Memory B cell (primary cell): ENCODE data around the gene CLDN9.
A peak's percentile ranks its signal among the peaks of the same experiment; 100 is the strongest.

Experiments
- ATAC-seq: fragments of 150-1000 bp; cut with Tn5 transposase; 2 replicates; pipeline ENCODE4 v1.10.0; 2021; ENCODE audit warnings: low read depth, mild to moderate bottlenecking, moderate library complexity
- DNase-seq, 2 donors: peaks; one replicate each; pipeline ENCODE4 v3.0.0; 2022; ENCODE audit warnings: low spot score in 2 of 2
- H3K27ac Mint-ChIP-seq: one replicate; pipeline ENCODE4 v1.8.0; 2022; ENCODE audit warnings: mild to moderate bottlenecking, moderate library complexity, mixed read lengths
- H3K27me3 Mint-ChIP-seq: one replicate; pipeline ENCODE4 v1.8.0; 2022; ENCODE audit warnings: mixed read lengths
- H3K36me3 Mint-ChIP-seq: one replicate; pipeline ENCODE4 v1.8.0; 2022; ENCODE audit warnings: mild to moderate bottlenecking, mixed read lengths
- H3K4me1 Mint-ChIP-seq: one replicate; pipeline ENCODE4 v1.8.0; 2022; ENCODE audit warnings: mixed read lengths
- H3K4me3 Mint-ChIP-seq: one replicate; pipeline ENCODE4 v1.8.0; 2022; ENCODE audit warnings: mild to moderate bottlenecking, moderate library complexity, mixed read lengths
- H3K9me3 Mint-ChIP-seq: one replicate; pipeline ENCODE4 v1.8.0; 2022; ENCODE audit warnings: mixed read lengths

CLDN9 gene

DNA sequence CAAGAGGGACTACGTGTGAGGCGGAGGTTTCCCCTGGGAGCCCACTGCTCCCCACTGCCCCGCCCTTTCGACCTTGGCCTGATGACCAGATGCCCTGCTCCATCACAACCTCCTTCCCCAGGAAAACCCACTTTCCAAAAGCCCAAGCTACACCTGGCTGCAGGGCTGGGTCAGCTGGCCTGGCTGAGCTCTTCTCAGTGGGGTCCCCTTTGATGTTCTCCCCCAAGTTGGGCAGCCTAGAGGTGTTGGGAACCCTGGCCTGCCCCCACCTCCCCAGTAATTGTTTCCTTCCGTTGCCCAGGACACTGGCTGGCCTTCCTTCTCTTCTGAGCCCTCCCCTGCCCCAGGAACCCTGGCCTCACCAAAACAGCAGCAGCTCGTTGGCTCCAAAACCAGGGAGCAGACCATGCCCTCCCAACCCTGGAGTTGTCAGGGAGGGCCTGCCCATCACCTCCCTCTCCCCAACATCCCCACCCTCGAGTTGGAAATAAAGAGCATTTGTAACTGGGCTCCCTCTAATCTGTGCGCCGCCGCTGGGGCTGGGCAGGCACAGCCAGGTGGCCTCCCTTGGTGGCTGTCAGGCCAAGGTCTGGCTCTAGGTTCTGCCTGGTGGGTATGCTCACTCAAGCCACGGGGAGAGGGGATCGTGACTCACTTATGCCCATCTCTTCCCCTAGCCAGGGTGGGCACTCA, 1.4 kb downstream of the CLDN9 start:
- H3K9me3 Mint-ChIP-seq, result no peaks in the 10 kb centered on the region
- H3K27ac Mint-ChIP-seq, result no peak overlapping the region
- no peaks in the 10 kb centered on the region for H3K36me3 Mint-ChIP-seq
- peaks cover 4% of the 10 kb centered on the region for H3K4me1 Mint-ChIP-seq
- no peak overlapping the region for H3K4me3 Mint-ChIP-seq
- peaks cover 12% of the 10 kb centered on the region for H3K27me3 Mint-ChIP-seq
- ATAC-seq (no peak), DNase-seq (no peak)

DNA sequence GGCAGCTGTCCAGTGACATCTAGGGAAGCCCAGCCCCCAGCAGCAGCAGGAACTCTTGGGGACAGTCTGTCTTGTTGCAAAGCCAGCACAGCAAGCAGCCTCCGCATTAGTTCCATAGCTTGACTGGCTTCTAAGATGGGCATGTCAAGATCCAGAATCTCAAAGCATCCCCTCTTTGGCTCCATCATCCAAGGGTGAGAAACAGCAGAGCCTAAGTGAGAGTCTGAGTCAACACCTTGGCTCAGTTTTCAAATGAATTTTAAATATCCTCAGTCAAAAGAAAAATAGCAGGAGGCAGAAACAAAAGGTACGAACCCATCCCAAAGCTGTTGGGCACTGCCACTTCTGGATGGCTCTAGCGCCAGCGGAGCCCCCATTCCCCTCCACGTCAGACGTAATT, 2.2 kb downstream of the CLDN9 start:
- H3K4me1 Mint-ChIP-seq, result peaks cover 5% of the 10 kb centered on the region
- no peaks in the 10 kb centered on the region for H3K9me3 Mint-ChIP-seq
- DNase-seq, result no peak
- no peaks in the 10 kb centered on the region for H3K36me3 Mint-ChIP-seq
- no peak for ATAC-seq
- H3K27me3 Mint-ChIP-seq, result peaks cover 12% of the 10 kb centered on the region
- H3K27ac Mint-ChIP-seq, result no peak overlapping the region
- H3K4me3 Mint-ChIP-seq, result no peak overlapping the region

- H3K4me1 Mint-ChIP-seq, result peaks cover 10% of the 10 kb centered on the region
- peaks cover 12% of the 10 kb centered on the region for H3K27me3 Mint-ChIP-seq
- H3K4me3 Mint-ChIP-seq, result no peak overlapping the region
- no peaks in the 10 kb centered on the region for H3K9me3 Mint-ChIP-seq
- H3K27ac Mint-ChIP-seq, result no peak overlapping the region
- DNase-seq (no peak), ATAC-seq (no peak)
- H3K36me3 Mint-ChIP-seq, result no peaks in the 10 kb centered on the region
These were observed 3.3 kb downstream of the CLDN9 start for GRCh38 chr16:3015865-3016521.

DNA sequence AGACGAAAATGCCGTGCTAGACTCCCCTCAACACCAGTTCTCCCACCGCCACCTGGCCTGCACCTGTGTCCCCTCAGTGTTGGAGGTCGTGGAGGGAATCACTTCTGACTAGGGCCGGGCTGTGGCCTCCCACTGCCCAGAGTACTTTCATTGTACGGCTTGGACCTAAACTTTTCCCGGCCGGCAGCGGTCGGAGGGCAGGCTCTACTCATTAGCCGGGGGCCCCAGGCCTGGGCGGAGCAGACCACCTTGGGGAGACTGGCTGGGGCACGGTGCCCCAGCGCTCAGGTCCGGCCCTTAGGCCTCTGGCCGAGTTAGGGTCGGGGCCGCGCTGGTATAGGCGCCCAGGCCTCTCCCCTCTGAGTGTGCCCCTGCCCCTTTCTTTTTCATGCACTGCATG, 4.6 kb downstream of the CLDN9 start:
- no peak overlapping the region for H3K27ac Mint-ChIP-seq
- H3K36me3 Mint-ChIP-seq, result no peaks in the 10 kb centered on the region
- H3K4me3 Mint-ChIP-seq, result no peak overlapping the region
- DNase-seq, result no peak
- ATAC-seq, result no peak
- peaks cover 17% of the 10 kb centered on the region for H3K4me1 Mint-ChIP-seq
- peaks cover 12% of the 10 kb centered on the region for H3K27me3 Mint-ChIP-seq
- H3K9me3 Mint-ChIP-seq, result no peaks in the 10 kb centered on the region

DNA sequence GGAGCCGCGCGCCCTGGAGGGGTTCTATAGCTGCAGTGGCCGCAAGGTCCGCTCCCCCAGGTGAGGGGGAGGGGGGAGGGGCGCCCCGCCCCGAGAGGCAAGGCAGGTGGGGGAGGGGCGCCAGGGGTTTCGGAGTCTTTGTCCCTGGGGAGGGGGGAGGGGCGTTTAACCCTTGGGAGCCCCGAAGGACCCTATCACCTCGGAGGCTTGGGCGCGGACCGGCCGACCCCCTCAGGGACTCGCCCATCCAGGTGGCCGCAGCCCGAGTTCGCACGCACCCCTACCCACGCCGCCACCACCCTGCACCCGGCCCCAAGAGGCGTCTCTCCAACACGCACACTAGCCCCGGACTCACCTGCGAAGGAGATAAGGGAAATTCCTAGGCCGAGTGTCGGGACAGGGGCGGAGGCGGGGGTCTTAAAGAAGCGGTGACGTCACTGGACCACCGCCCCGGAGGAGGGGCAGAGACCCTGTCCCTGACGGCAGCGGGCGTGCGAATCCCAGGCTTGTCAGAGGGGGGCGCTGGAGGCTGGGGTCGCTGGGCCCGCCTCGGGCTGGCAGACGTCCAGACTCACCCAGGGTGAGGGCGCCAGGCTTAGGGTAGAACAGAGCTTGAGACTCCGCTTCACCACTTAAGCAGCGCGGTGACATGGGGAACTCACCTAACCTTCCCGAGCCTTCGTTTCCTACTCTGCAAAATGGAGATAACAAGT, 5.2 kb downstream of the CLDN9 start, which contains the start of gene CLDN6:
TSS of gene CLDN6 (minus strand) at position 390 of the 713 bp plus-strand sequence. CDS start 2,162 bp downstream, outside the sequence.
- no peaks in the 10 kb centered on the region for H3K9me3 Mint-ChIP-seq
- DNase-seq, result no peak
- no peak within 1 kb of the TSS for H3K27ac Mint-ChIP-seq
- H3K4me3 Mint-ChIP-seq, result peak within 1 kb of the TSS; percentile 44
- peaks cover 8% of the 10 kb centered on the region for H3K27me3 Mint-ChIP-seq
- H3K4me1 Mint-ChIP-seq, result peaks cover 20% of the 10 kb centered on the region
- no peak for ATAC-seq
- H3K36me3 Mint-ChIP-seq, result no peaks in the 10 kb centered on the region

DNA sequence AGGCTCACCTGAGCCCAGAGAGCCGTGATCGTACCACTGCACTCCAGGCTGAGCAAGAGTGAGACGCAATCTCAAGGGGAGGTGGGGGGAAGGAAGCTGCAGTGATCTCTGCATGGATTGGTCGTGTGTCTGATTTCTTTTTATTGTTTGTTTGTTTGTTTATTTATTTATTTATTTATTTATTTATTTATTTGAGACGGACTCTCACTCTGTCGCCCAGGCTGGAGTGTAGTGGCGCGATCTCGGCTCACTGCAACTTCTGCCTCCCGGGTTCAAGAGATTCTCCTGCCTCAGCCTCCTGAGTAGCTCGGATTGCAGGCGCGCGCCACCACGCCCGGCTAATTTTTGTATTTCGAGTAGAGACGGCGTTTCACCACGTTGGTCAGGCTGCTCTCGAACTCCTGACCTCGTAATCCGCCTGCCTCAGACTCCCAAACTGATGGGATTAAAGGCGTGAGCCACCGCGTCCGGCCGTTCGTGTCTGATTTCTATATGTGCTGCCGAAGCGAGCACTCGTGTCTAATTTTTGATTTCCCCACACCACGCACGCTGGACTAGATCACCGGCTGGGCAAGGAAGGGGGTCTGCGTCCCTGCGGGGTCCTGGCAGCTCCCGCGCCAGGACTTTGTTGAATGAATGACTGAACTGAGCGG, 7.0 kb downstream of the CLDN9 start:
- Mint-ChIP-seq H3K27ac (no peak overlapping the region), H3K4me3 (peak overlapping the region; percentile 83), H3K9me3 (no peaks in the 10 kb centered on the region), H3K36me3 (no peaks in the 10 kb centered on the region), H3K4me1 (peaks cover 28% of the 10 kb centered on the region), H3K27me3 (peaks cover 4% of the 10 kb centered on the region)
- DNase-seq, result no peak
- ATAC-seq, result no peak

- H3K9me3 Mint-ChIP-seq, result no peaks in the 10 kb centered on the region
- peaks cover 4% of the 10 kb centered on the region for H3K27me3 Mint-ChIP-seq
- DNase-seq, result peak; percentile 55 to 65
- H3K27ac Mint-ChIP-seq, result no peak within 1 kb of the TSS
- H3K36me3 Mint-ChIP-seq, result no peaks in the 10 kb centered on the region
- ATAC-seq, result peak; percentile 23
- H3K4me3 Mint-ChIP-seq, result peak within 1 kb of the TSS; percentile 83
- H3K4me1 Mint-ChIP-seq, result peaks cover 28% of the 10 kb centered on the region
These were observed 7.5 kb downstream of the CLDN9 start, which contains the start of gene TNFRSF12A for GRCh38 chr16:3020247-3020603. Gene TNFRSF12A, plus strand, starts transcription at chr16:3020368. Its CDS starts 30 bp downstream, at chr16:3020398.

DNA sequence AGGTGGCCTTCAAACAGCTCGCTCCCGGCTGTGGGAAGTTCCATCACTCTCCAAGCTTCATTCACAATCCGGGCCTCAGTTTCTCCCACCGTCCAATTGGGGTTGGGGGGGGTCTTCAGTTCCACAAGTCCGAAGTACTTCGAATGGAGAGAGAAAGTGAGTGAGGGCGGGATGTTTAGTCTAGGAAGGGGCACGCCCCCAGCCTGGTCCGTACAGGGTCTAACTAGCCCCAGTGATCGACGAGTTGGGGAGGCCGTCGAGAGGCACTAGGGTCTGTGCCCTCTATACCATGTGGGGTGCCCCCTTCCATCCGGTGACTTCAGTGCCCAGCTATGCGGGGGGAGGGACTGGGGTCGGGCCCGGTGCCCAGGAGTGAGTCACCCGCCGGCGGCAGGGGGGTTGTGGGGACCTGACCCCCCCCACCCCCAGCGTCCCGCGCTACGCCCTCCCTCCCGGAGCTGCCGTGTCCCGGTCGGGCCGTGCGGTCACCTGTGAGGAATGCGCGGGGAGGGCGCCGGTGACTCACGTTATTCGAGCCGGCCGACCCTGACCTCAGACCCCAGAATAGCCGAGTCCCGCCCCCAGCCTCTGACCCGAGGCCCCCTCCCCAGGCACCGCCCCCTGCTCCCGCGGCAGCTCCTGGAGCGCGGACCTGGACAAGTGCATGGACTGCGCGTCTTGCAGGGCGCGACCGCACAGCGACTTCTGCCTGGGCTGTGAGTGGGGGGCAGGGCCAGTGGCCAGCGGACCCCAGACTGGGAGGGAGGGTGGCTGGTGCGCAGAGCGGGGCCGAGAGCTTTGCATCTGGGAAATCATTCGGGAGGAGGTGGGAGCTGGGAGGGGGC, 8.1 kb downstream of the CLDN9 start:
- Mint-ChIP-seq H3K36me3 (no peaks in the 10 kb centered on the region), H3K27ac (no peak overlapping the region), H3K27me3 (peaks cover 4% of the 10 kb centered on the region), H3K4me1 (peaks cover 28% of the 10 kb centered on the region), H3K4me3 (peak overlapping the region; percentile 83), H3K9me3 (no peaks in the 10 kb centered on the region)
- DNase-seq (peak in 1 of 2 donors; percentile 49), ATAC-seq (no peak)

DNA sequence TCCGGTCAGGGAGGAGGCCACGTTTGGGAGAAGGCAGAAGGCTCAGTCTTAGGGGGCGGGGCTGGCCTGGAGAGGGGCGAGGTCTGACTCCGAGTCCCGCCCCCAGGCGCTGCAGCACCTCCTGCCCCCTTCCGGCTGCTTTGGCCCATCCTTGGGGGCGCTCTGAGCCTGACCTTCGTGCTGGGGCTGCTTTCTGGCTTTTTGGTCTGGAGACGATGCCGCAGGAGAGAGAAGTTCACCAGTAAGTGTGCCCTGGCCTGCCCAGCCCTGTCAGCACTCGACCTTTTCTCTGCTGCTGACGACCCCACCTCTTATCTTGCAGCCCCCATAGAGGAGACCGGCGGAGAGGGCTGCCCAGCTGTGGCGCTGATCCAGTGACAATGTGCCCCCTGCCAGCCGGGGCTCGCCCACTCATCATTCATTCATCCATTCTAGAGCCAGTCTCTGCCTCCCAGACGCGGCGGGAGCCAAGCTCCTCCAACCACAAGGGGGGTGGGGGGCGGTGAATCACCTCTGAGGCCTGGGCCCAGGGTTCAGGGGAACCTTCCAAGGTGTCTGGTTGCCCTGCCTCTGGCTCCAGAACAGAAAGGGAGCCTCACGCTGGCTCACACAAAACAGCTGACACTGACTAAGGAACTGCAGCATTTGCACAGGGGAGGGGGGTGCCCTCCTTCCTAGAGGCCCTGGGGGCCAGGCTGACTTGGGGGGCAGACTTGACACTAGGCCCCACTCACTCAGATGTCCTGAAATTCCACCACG, 8.9 kb downstream of the CLDN9 start:
- DNase-seq (peak; percentile 71 to 75), ATAC-seq (peak; percentile 28)
- Mint-ChIP-seq H3K27ac (no peak overlapping the region), H3K4me1 (peaks cover 28% of the 10 kb centered on the region), H3K9me3 (no peaks in the 10 kb centered on the region), H3K36me3 (peaks cover 4% of the 10 kb centered on the region), H3K4me3 (peak overlapping the region; percentile 83), H3K27me3 (peaks cover 2% of the 10 kb centered on the region)

GRCh38 chr16:3022208-3022683, 9.5 kb downstream of the CLDN9 start:
- H3K36me3 Mint-ChIP-seq, result peaks cover 6% of the 10 kb centered on the region
- H3K4me3 Mint-ChIP-seq, result peak overlapping the region; percentile 85
- peaks cover 2% of the 10 kb centered on the region for H3K27me3 Mint-ChIP-seq
- ATAC-seq (no peak), DNase-seq (no peak)
- no peaks in the 10 kb centered on the region for H3K9me3 Mint-ChIP-seq
- H3K4me1 Mint-ChIP-seq, result peaks cover 28% of the 10 kb centered on the region
- peak overlapping the region; percentile 84 for H3K27ac Mint-ChIP-seq

- Mint-ChIP-seq H3K4me3 (peak overlapping the region; percentile 85), H3K4me1 (peaks cover 28% of the 10 kb centered on the region), H3K9me3 (no peaks in the 10 kb centered on the region), H3K36me3 (peaks cover 6% of the 10 kb centered on the region), H3K27ac (peak overlapping the region; percentile 84), H3K27me3 (peaks cover 2% of the 10 kb centered on the region)
- ATAC-seq (no peak), DNase-seq (no peak)
These were observed 10.1 kb downstream of the CLDN9 start for GRCh38 chr16:3022684-3023414.

DNA sequence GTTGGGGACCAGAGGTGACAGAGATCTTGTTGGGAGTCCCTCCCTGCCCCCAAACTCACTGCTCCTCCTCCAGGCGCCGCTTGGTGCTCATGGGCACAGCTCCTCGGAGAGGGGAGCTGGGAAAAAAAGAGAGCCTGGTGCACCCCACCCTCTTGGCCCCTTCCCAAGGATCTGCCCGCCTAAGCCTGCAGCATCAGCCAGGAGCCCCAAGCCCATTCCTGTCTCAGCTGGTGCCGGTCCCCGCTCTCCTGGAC, 10.6 kb downstream of the CLDN9 start:
- Mint-ChIP-seq H3K27me3 (peaks cover 2% of the 10 kb centered on the region), H3K36me3 (peaks cover 6% of the 10 kb centered on the region), H3K4me1 (peaks cover 31% of the 10 kb centered on the region), H3K4me3 (peak overlapping the region; percentile 85), H3K9me3 (no peaks in the 10 kb centered on the region), H3K27ac (peak overlapping the region; percentile 84)
- DNase-seq, result peak in 1 of 2 donors; percentile 51
- ATAC-seq, result no peak
